Kidney (tissue), 14 donors: ENCODE data around the gene KCNQ1OT1. TPM values are rescaled to one million over a fixed set of nuclear protein-coding genes. Genes with fewer than 3 reads are reported as not detected.
A peak's percentile ranks its signal among the peaks of the same experiment; 100 is the strongest.

Source experiments
- DNase-seq, 5 donors: peaks; one replicate each; pipeline ENCODE4 v3.0.0-alpha.2; 2013 to 2020
- FAIRE-seq: peaks from 2 replicates; lab custom pipeline; 2012; peaks lifted over from hg19 to GRCh38; lab: Jason Lieb, UNC
- H3K27ac ChIP-seq, 2 donors: one replicate each; pipeline ENCODE4 v1.7.0; 2013; ENCODE audit warnings: low read depth in 2 of 2, low read length in 2 of 2, inconsistent platforms in 1 of 2
- H3K27me3 ChIP-seq: one replicate; pipeline ENCODE4 v1.7.1; 2013; ENCODE audit warnings: low read length, inconsistent platforms; ENCODE audit not compliant: control insufficient read depth, insufficient read depth
- H3K36me3 ChIP-seq, 3 donors: one replicate each; pipeline versions ENCODE4 v1.7.0 to v1.7.1; 2013; ENCODE audit warnings: low read length in 3 of 3, control low read depth in 1 of 3, inconsistent platforms in 1 of 3; ENCODE audit not compliant: insufficient read depth in 3 of 3, control insufficient read depth in 2 of 3
- H3K4me1 ChIP-seq, 3 donors: one replicate each; pipeline versions ENCODE4 v1.7.0 to v1.7.1; 2013; ENCODE audit warnings: low read length in 3 of 3, inconsistent platforms in 1 of 3, low read depth in 1 of 3; ENCODE audit not compliant: control insufficient read depth in 2 of 3, insufficient read depth in 2 of 3
- H3K4me3 ChIP-seq, 3 donors: one replicate each; pipeline versions ENCODE4 v1.7.0 to v1.8.1; 2013; ENCODE audit warnings: low read length in 3 of 3, control low read depth in 1 of 3, inconsistent platforms in 1 of 3
- H3K9ac ChIP-seq, 3 donors: one replicate each; pipeline versions ENCODE4 v1.7.0 to v1.7.1; 2013; ENCODE audit warnings: low read length in 3 of 3, control low read depth in 1 of 3, inconsistent platforms in 1 of 3
- H3K9me3 ChIP-seq, 3 donors: one replicate each; pipeline versions ENCODE4 v1.7.0 to v1.7.1; 2013; ENCODE audit warnings: low read length in 3 of 3, control low read depth in 1 of 3, inconsistent platforms in 1 of 3; ENCODE audit not compliant: control insufficient read depth in 2 of 3, insufficient read depth in 1 of 3
- intact Hi-C: fragments of 100-400 bp; cut with DNase I; formaldehyde crosslinking; loops from one replicate; pipeline ENCODE4 v1.11.1; 2022
- polyA plus RNA-seq: library from polyadenylated mRNA; stranded (reverse); fragments of 350-450 nt; fragmentation: Illumina TruSeq; extraction: RNeasy Lipid Tissue Mini Kit (QIAGEN cat#74804); gene quantifications from one replicate; pipeline ENCODE4 v1.2.3, GENCODE V29; 2014; ENCODE audit warnings: low read depth, low replicate concordance; ENCODE audit not compliant: insufficient read depth
- total RNA-seq: library from RNA; stranded (reverse); fragmentation: NEBNext Ultra II Directional; extraction: Animal tissue kit (Norgen Biotek cat#: 25700); gene quantifications from one replicate; pipeline ENCODE4 v1.2.1, GENCODE V29; 2021
- TF ChIP-seq, protein P1 (sequence below): IDR thresholded peaks from 3 replicates; pipeline ENCODE4 v1.5.1; 2012; ENCODE audit warnings: mild to moderate bottlenecking, moderate library complexity, borderline replicate concordance; ENCODE audit not compliant: insufficient read depth; ENCODE audit errors: extremely low read depth
- donor health status: control.
- donor health status: control.
- donor health status: control.
- donor health status: control.
- donor health status: control.
- donor health status: DM: yes; HTN: yes; CAD: no.
- donor health status: Normal renal cell carcinoma (clear cell type).

KCNQ1OT1 gene
- total and polyA plus RNA-seq, 2 donors from 2014 or later: 0.22 to 4.4 TPM

DNA sequence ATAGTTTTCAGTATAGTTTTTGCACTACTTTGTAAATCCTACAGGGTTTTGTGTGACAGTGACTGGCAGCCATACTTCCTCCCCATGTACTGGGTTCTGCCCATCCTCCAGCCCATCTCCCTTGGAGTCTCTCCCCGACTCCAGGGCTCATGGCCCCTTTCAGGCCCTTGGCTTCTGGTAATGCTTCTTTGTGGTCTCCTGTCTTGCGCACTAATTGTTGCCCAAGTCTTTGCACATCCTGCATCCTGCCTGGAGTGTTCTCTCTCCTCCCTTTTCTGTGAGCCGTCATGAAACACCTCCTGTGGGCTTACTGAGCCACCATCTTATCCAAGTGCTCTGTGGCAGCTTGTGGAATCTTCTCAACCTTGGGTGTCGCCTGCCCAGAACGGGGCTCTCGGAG is 11.4 kb upstream of the KCNQ1OT1 start:
- H3K4me1 ChIP-seq: peaks cover 0 to 6% (median 0%) of the 10 kb centered on the region in 3 donors
- TF ChIP-seq, protein P1, sequence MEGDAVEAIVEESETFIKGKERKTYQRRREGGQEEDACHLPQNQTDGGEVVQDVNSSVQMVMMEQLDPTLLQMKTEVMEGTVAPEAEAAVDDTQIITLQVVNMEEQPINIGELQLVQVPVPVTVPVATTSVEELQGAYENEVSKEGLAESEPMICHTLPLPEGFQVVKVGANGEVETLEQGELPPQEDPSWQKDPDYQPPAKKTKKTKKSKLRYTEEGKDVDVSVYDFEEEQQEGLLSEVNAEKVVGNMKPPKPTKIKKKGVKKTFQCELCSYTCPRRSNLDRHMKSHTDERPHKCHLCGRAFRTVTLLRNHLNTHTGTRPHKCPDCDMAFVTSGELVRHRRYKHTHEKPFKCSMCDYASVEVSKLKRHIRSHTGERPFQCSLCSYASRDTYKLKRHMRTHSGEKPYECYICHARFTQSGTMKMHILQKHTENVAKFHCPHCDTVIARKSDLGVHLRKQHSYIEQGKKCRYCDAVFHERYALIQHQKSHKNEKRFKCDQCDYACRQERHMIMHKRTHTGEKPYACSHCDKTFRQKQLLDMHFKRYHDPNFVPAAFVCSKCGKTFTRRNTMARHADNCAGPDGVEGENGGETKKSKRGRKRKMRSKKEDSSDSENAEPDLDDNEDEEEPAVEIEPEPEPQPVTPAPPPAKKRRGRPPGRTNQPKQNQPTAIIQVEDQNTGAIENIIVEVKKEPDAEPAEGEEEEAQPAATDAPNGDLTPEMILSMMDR: no peak
- H3K36me3 ChIP-seq: no peaks in the 10 kb centered on the region
- H3K27me3 ChIP-seq: no peaks in the 10 kb centered on the region
- H3K9me3 ChIP-seq: no peaks in the 10 kb centered on the region
- DNase-seq: no peak
- FAIRE-seq: no peak
- H3K27ac ChIP-seq: no peak overlapping the region
- H3K9ac ChIP-seq: no peak overlapping the region
- no peak overlapping the region for H3K4me3 ChIP-seq
- intact Hi-C loops: no loop called here

DNA sequence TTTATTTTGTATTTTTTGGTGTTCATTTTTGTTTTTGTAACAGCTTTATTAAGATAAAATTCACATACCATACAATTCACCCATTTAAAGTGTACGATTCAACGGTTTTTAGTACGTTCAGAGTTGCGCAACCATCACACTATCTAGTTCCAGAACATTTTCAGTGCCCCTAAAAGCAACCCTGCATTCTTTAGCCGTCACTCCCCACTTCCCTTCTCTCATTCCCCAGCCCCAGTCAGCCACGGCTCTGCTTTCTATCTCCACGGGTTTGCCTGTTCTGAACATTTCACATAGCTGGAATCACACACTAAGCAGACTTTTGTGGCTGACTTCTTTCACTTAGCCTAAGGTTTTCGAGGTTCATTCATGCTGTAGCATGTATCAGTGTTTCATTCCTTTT is 9.6 kb upstream of the KCNQ1OT1 start:
- TF ChIP-seq, protein P1: no peak
- DNase-seq: peak in 3 of 5 donors; percentile 52 to 68 (median 64)
- no peak overlapping the region for H3K9ac ChIP-seq

DNA sequence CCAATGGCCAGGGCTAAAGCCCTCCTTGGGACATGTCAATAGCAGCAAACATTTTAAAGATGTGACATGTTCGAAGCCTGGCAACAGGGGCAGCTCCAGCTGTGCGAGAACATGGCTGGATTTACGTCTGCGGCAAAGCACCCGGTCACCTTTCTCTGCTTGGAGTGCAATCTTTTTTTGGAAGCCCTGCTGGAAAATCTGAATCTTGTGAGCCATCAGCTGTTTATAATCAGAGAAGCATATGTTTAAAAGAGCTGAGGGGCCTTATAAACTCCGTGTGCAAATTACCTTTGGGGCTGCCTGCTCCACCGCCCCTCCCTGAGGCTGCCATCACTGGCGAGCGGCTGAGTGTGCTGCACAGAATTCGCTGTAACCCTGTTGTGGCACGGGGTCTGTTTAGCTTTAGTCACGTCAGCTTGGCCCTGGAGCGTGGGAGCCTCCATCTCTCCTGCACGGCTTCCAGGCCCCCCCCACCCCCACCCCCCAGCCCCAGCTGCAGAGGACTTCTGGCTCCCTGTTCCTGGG is 9.0 kb upstream of the KCNQ1OT1 start:
- H3K9me3 ChIP-seq: no peaks in the 10 kb centered on the region
- peaks cover 0 to 6% (median 0%) of the 10 kb centered on the region in 3 donors for H3K4me1 ChIP-seq
- H3K27ac ChIP-seq: no peak overlapping the region
- no peak overlapping the region for H3K4me3 ChIP-seq
- no peak overlapping the region for H3K9ac ChIP-seq
- H3K36me3 ChIP-seq: no peaks in the 10 kb centered on the region
- intact Hi-C loops: no loop called here
- DNase-seq (peak in 1 of 5 donors; percentile 40), FAIRE-seq (no peak)
- TF ChIP-seq, protein P1: no peak
- H3K27me3 ChIP-seq: no peaks in the 10 kb centered on the region

More for the DNA sequence above, 9.6 kb upstream of the KCNQ1OT1 start:
- no peak overlapping the region for H3K27ac ChIP-seq
- no peaks in the 10 kb centered on the region for H3K36me3 ChIP-seq
- no peak for FAIRE-seq
- H3K9me3 ChIP-seq: no peaks in the 10 kb centered on the region
- peaks cover 0 to 6% (median 0%) of the 10 kb centered on the region in 3 donors for H3K4me1 ChIP-seq
- no peak overlapping the region for H3K4me3 ChIP-seq
- intact Hi-C loops: no loop called here
- H3K27me3 ChIP-seq: no peaks in the 10 kb centered on the region

DNA sequence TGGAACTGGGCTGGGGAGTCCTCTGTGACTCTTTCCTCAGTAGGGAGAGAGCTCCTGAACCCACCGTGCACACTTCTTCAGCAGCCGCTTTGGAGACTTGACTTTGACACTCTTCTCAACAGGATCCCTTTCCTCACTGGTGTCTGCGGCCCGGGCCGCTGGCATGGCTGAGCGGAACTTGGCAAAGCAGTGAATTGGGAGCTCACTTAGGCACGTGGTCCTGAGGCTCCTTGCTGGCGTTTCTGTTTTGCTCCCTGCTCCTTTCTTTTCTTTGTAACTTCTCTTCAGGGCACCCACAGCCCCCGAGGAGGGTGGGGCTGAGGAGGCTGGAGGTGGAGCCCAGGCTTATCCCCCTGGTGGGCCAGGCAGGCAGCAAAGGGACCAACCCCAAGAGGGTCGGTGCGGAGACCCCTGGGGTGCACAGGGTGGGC is 8.4 kb upstream of the KCNQ1OT1 start:
- TF ChIP-seq, protein P1: no peak
- Histone ChIP-seq H3K36me3 (no peaks in the 10 kb centered on the region), H3K9ac (no peak overlapping the region), H3K4me3 (no peak overlapping the region), H3K27me3 (no peaks in the 10 kb centered on the region), H3K27ac (no peak overlapping the region), H3K9me3 (no peaks in the 10 kb centered on the region), H3K4me1 (peaks cover 0 to 9% (median 0%) of the 10 kb centered on the region in 3 donors)
- peak in 2 of 5 donors; percentile 27 to 46 for DNase-seq
- no peak for FAIRE-seq
- intact Hi-C loops: no loop called here
